Lung (tissue), 12 donors: ENCODE results near the gene NR1I2. TPM values are rescaled to one million over a fixed set of nuclear protein-coding genes. Genes with fewer than 3 reads are reported as not detected.

Experiments used
- ATAC-seq: fragments of 200-7000 bp; cut with Tn5 transposase; one replicate; pipeline ENCODE4 v1.9.1; 2020; ENCODE audit warnings: moderate number of reproducible peaks; ENCODE audit not compliant: insufficient read depth, low FRiP score
- DNase-seq, 3 donors: peaks; one replicate each; pipeline ENCODE4 v3.0.0-alpha.2; 2013 to 2017
- H3K27ac ChIP-seq, 2 donors: one replicate each; pipeline ENCODE4 v1.5.1; 2013; ENCODE audit warnings: mild to moderate bottlenecking in 2 of 2, moderate library complexity in 2 of 2, control low read depth in 1 of 2, inconsistent platforms in 1 of 2, low read depth in 1 of 2, low read length in 1 of 2
- H3K27me3 ChIP-seq, 3 donors: one replicate each; pipeline ENCODE4 v1.5.1; 2013; ENCODE audit warnings: low read length in 2 of 3; ENCODE audit not compliant: control insufficient read depth in 3 of 3, insufficient read depth in 3 of 3
- H3K36me3 ChIP-seq, 4 donors: one replicate each; pipeline ENCODE4 v1.5.1; 2013; ENCODE audit warnings: low read length in 4 of 4, mild to moderate bottlenecking in 1 of 4, moderate library complexity in 1 of 4; ENCODE audit not compliant: control insufficient read depth in 4 of 4, insufficient read depth in 4 of 4
- H3K4me1 ChIP-seq, 5 donors: one replicate each; pipeline ENCODE4 v1.5.1; 2013; ENCODE audit warnings: low read length in 5 of 5, mild to moderate bottlenecking in 2 of 5, moderate library complexity in 1 of 5; ENCODE audit not compliant: control insufficient read depth in 5 of 5, insufficient read depth in 5 of 5
- H3K4me3 ChIP-seq: one replicate; pipeline ENCODE4 v1.5.1; 2013; ENCODE audit warnings: mild to moderate bottlenecking, control low read depth, moderate library complexity
- H3K9ac ChIP-seq, 2 donors: one replicate each; pipeline ENCODE4 v1.5.1; 2013; ENCODE audit warnings: low read length in 2 of 2, control low read depth in 1 of 2; ENCODE audit not compliant: insufficient read depth in 1 of 2
- H3K9me3 ChIP-seq, 4 donors: one replicate each; pipeline ENCODE4 v1.5.1; 2013; ENCODE audit warnings: low read length in 3 of 4, mild to moderate bottlenecking in 1 of 4, moderate library complexity in 1 of 4; ENCODE audit not compliant: control insufficient read depth in 4 of 4, insufficient read depth in 3 of 4
- WGBS, 2 donors: extraction: QIAGEN DNeasy Blood & Tissue Kit; methylation state at CpG; one replicate each; pipeline ENCODE4 v1.1.7; 2013; 5-methylcytosine and 5-hydroxymethylcytosine counted together
- polyA plus RNA-seq, 2 donors: library from polyadenylated mRNA; stranded (reverse); fragments of 200-250 nt; gene quantifications; one replicate each; pipeline ENCODE4 v1.2.1, GENCODE V29; 2013
- total RNA-seq, 2 donors: library from RNA; depleted of rRNA in 1 of 2; stranded (reverse); fragments of >200 nt in 1 of 2; gene quantifications; one replicate each; pipeline ENCODE4 v1.2.1, GENCODE V29; 2014 to 2021
- TF ChIP-seq, protein P1 (sequence below): IDR thresholded peaks from 2 replicates; pipeline ENCODE4 v1.5.1; 2012; ENCODE audit warnings: mild to moderate bottlenecking; ENCODE audit errors: control extremely low read depth, extremely low read depth
- donor health status: control.
- donor health status: control.
- donor health status: Bipolar disorder and iron deficiency.
- donor health status: healthy.
- donor health status: DM: yes; HTN: yes; CAD: no.

NR1I2 gene
- total and polyA plus RNA-seq, 4 donors: 0.08 to 0.55 (median 0.22) TPM

DNA sequence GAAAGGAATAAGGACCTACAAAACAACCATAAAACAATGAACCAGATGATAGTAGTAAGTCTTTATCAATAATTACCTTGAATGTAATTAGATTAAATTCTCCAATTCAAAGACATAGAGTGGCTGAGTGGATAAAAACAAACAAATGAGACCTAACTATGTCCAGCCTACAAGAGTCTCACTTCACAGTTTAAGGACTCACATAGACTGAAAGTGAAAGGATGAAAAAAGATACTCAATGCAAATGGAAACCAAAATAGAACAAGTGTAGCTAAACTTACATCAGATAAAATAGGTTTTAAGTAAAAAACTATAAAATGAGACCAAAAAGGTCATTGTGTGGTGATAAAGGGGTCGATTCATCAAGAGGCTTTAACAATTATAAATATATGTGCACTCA lies 21.9 kb upstream of the NR1I2 start:
- no peak for ATAC-seq
- 71 to 95% methylated on average over 1 of the region's 1 CpG for WGBS, 2 donors
- H3K9me3 ChIP-seq: no peaks in the 10 kb centered on the region

DNA sequence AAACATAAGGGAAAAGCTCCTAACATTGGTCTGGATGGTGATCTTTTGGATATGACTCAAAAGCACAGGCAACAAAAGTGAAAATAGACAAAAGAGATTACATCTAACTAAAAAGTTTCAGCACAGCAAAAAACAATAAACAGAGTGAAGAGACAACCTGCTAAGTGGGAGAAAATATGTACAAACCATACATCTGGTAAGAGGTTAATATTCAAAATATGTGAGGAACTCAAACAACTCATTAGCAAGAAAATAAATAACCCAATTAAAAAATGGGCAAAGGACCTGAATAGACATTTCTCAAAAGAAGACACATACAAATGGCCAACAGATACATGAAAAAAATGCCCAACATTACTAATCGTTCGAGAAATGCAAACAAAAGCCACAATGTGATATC lies 19.0 kb upstream of the NR1I2 start:
- Histone ChIP-seq H3K4me3 (no peak overlapping the region), H3K9ac (no peak overlapping the region), H3K27ac (no peak overlapping the region), H3K9me3 (no peaks in the 10 kb centered on the region), H3K36me3 (no peaks in the 10 kb centered on the region), H3K27me3 (no peaks in the 10 kb centered on the region), H3K4me1 (no peaks in the 10 kb centered on the region)
- ATAC-seq: no peak
- 92 to 96% methylated on average over 2 of the region's 2 CpGs for WGBS, 2 donors
- TF ChIP-seq, protein P1, sequence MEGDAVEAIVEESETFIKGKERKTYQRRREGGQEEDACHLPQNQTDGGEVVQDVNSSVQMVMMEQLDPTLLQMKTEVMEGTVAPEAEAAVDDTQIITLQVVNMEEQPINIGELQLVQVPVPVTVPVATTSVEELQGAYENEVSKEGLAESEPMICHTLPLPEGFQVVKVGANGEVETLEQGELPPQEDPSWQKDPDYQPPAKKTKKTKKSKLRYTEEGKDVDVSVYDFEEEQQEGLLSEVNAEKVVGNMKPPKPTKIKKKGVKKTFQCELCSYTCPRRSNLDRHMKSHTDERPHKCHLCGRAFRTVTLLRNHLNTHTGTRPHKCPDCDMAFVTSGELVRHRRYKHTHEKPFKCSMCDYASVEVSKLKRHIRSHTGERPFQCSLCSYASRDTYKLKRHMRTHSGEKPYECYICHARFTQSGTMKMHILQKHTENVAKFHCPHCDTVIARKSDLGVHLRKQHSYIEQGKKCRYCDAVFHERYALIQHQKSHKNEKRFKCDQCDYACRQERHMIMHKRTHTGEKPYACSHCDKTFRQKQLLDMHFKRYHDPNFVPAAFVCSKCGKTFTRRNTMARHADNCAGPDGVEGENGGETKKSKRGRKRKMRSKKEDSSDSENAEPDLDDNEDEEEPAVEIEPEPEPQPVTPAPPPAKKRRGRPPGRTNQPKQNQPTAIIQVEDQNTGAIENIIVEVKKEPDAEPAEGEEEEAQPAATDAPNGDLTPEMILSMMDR: no peak
- no peak for DNase-seq

More for the DNA sequence above, 21.9 kb upstream of the NR1I2 start:
- H3K27ac ChIP-seq: no peak overlapping the region
- no peak overlapping the region for H3K4me3 ChIP-seq
- DNase-seq: no peak
- H3K4me1 ChIP-seq: no peaks in the 10 kb centered on the region
- H3K27me3 ChIP-seq: no peaks in the 10 kb centered on the region
- H3K36me3 ChIP-seq: no peaks in the 10 kb centered on the region
- TF ChIP-seq, protein P1: no peak
- H3K9ac ChIP-seq: no peak overlapping the region

DNA sequence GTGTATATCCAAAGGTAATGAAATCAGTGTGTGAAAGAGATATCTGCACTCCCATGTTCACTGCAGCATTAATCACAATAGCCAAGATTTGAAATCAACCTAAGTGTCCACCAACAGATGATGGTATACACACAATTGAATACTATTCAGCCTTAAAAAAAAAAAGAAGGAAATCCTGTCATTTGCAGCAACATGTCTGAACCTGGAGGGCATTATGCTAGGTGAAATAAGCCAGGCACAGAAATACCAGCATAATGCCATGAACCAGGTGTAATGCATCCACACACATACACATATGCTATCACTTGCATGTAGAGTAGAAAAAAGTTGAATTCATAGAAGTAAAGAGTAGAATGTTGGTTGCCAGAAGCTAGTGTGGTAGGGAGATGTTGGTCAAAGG lies 18.4 kb upstream of the NR1I2 start:
- no peaks in the 10 kb centered on the region for H3K4me1 ChIP-seq
- ATAC-seq (no peak), DNase-seq (no peak)
- H3K27ac ChIP-seq: no peak overlapping the region
- TF ChIP-seq, protein P1: no peak
- H3K9ac ChIP-seq: no peak overlapping the region
- no peak overlapping the region for H3K4me3 ChIP-seq
- no peaks in the 10 kb centered on the region for H3K36me3 ChIP-seq
- H3K27me3 ChIP-seq: no peaks in the 10 kb centered on the region
- H3K9me3 ChIP-seq: peaks cover 0 to 2% (median 0%) of the 10 kb centered on the region in 4 donors

DNA sequence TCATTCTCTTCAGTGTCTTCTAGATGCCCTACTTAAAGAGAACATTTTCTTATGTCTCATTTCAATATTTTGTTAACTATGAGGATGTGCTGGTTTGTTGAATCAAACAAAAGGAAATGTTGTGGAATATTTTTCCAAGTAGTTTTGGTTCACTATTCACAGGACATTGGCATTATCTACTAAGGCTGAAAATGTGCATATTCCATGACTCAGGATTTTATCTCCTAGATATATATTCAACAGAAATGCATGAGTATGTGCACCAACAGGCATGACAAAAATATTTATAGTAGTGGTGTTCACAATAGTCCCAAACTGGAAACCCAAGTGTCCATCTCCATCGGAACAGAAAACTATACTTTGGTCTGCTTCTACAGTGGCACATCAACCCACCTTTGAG lies 16.7 kb upstream of the NR1I2 start:
- Histone ChIP-seq H3K27ac (no peak overlapping the region), H3K9me3 (peaks cover 0 to 2% (median 0%) of the 10 kb centered on the region in 4 donors), H3K4me3 (no peak overlapping the region), H3K27me3 (no peaks in the 10 kb centered on the region), H3K4me1 (no peaks in the 10 kb centered on the region), H3K9ac (no peak overlapping the region), H3K36me3 (no peaks in the 10 kb centered on the region)
- TF ChIP-seq, protein P1: no peak
- ATAC-seq (no peak), DNase-seq (no peak)
- WGBS, 2 donors: 95 to 97% methylated on average over 1 of the region's 1 CpG
